Measurements from ENCODE around the gene EHMT1.

Gene EHMT1

GRCh38 chr9:137838576-137838975 lies 219.8 kb downstream of the EHMT1 start:
- TF ChIP-seq CTCF (IDR thresholded peaks at IDR 0.05; ENCODE audit: low read depth, low read length) = no peak
- DNase-seq (ENCODE audit: extremely low read depth, low read depth) = no peak

GRCh38 chr9:137843355-137843754 lies 224.6 kb downstream of the EHMT1 start:
- no peak for TF ChIP-seq CTCF (IDR thresholded peaks at IDR 0.05; ENCODE audit: low read depth, low read length)
- DNase-seq (ENCODE audit: extremely low read depth, low read depth) = no peak

GRCh38 chr9:137851516-137852267 lies 232.9 kb downstream of the EHMT1 start:
- DNase-seq (ENCODE audit: extremely low read depth, low read depth) = no peak
- no peak for TF ChIP-seq CTCF (IDR thresholded peaks at IDR 0.05; ENCODE audit: low read depth, low read length)

GRCh38 chr9:137853392-137853995 lies 234.7 kb downstream of the EHMT1 start:
- TF ChIP-seq CTCF (IDR thresholded peaks at IDR 0.05; ENCODE audit: low read depth, low read length) = no peak
- no peak for DNase-seq (ENCODE audit: extremely low read depth, low read depth)

GRCh38 chr9:137860361-137860760 lies 241.6 kb downstream of the EHMT1 start:
- no peak for DNase-seq (ENCODE audit: extremely low read depth, low read depth)
- no peak for TF ChIP-seq CTCF (IDR thresholded peaks at IDR 0.05; ENCODE audit: low read depth, low read length)

GRCh38 chr9:137865581-137866145 lies 246.9 kb downstream of the EHMT1 start:
- no peak for TF ChIP-seq CTCF (IDR thresholded peaks at IDR 0.05; ENCODE audit: low read depth, low read length)
- no peak for DNase-seq (ENCODE audit: extremely low read depth, low read depth)
